H1 (cell line): ENCODE results near the gene FGD5. TPM values are rescaled to one million over a fixed set of nuclear protein-coding genes. Genes with fewer than 3 reads are reported as not detected.

Experiments used
- CTCF ChIA-PET: fragments of 300-600 bp; sonication (Branson Sonifier 250); formaldehyde crosslinking; loops from one replicate; lab custom pipeline; 2021; ENCODE audit not compliant: partially characterized antibody; lab: Charles Lee
- POLR2A ChIA-PET: fragments of 300-600 bp; sonication (Branson Sonifier 250); formaldehyde crosslinking; loops from one replicate; lab custom pipeline; 2021; ENCODE audit warnings: inconsistent platforms; ENCODE audit not compliant: partially characterized antibody; lab: Charles Lee
- DNase-seq, 2 experiments: peaks; one replicate each; pipeline versions ENCODE4 v3.0.0 to v3.0.0-alpha.2; 2010 to 2022; ENCODE audit warnings: low spot score in 2 of 2, low read depth in 1 of 2, mixed read lengths in 1 of 2
- FAIRE-seq: peaks from 2 replicates; lab custom pipeline; 2011; peaks lifted over from hg19 to GRCh38; lab: Jason Lieb, UNC
- H2AFZ ChIP-seq: 2 replicates; pipeline ENCODE4 v1.8.1; 2012; ENCODE audit warnings: low read length, inconsistent platforms
- H2AK5ac ChIP-seq: 2 replicates; pipeline ENCODE4 v1.6.1; 2013; ENCODE audit warnings: low read depth, low read length
- H2BK120ac ChIP-seq: replicated peaks from 2 replicates; pipeline ENCODE3; 2013; ENCODE audit warnings: low read depth, low read length, inconsistent platforms
- H2BK12ac ChIP-seq: 2 replicates; pipeline ENCODE4 v1.6.1; 2013; ENCODE audit warnings: low read depth, low read length
- H2BK15ac ChIP-seq: 2 replicates; pipeline ENCODE4 v1.6.1; 2013; ENCODE audit warnings: low read length
- H2BK20ac ChIP-seq: 2 replicates; pipeline ENCODE4 v1.6.1; 2013; ENCODE audit warnings: low read length
- H2BK5ac ChIP-seq: 2 replicates; pipeline ENCODE4 v1.6.1; 2013; ENCODE audit warnings: low read depth, low read length
- H3K14ac ChIP-seq: 2 replicates; pipeline ENCODE4 v1.6.1; 2013; ENCODE audit warnings: inconsistent platforms; ENCODE audit not compliant: insufficient read length
- H3K18ac ChIP-seq: 2 replicates; pipeline ENCODE4 v1.6.1; 2013; ENCODE audit warnings: low read length; ENCODE audit errors: extremely low read depth
- H3K23ac ChIP-seq: 2 replicates; pipeline ENCODE4 v1.6.1; 2013; ENCODE audit warnings: inconsistent platforms; ENCODE audit not compliant: insufficient read length
- H3K23me2 ChIP-seq: 2 replicates; pipeline ENCODE4 v1.6.1; 2013; ENCODE audit warnings: low read depth, low read length
- H3K27ac ChIP-seq: 2 replicates; pipeline ENCODE4 v1.6.1; 2011; ENCODE audit warnings: low read depth, low read length, inconsistent platforms
- H3K27me3 ChIP-seq, 4 experiments: replicated peaks in 1 of 4; 1 replicate in 1 of 4; 2 replicates in 3 of 4; pipeline versions ENCODE4 v1.6.1 to v1.8.1; 2011 to 2013; ENCODE audit warnings: low read length in 3 of 4, mild to moderate bottlenecking in 3 of 4, inconsistent platforms in 2 of 4, mixed read lengths in 2 of 4, moderate library complexity in 1 of 4; ENCODE audit not compliant: control insufficient read depth in 3 of 4, insufficient read depth in 3 of 4; ENCODE audit errors: extremely low read depth in 1 of 4
- H3K36me3 ChIP-seq, 4 experiments: 2 replicates each; pipeline versions ENCODE4 v1.6.1 to v1.8.1; 2011 to 2013; ENCODE audit warnings: mild to moderate bottlenecking in 4 of 4, low read length in 3 of 4, moderate library complexity in 2 of 4, control low read depth in 1 of 4, inconsistent platforms in 1 of 4; ENCODE audit not compliant: insufficient read depth in 4 of 4, control insufficient read depth in 2 of 4
- H3K4ac ChIP-seq: replicated peaks from 2 replicates; pipeline ENCODE3; 2013; ENCODE audit warnings: low read length, low read depth, mixed read lengths, inconsistent platforms; ENCODE audit not compliant: insufficient read length
- H3K4me1 ChIP-seq, 4 experiments: replicated peaks in 1 of 4; 1 replicate in 1 of 4; 2 replicates in 3 of 4; pipeline versions ENCODE4 v1.6.1 to v1.8.1; 2011 to 2013; ENCODE audit warnings: low read length in 3 of 4, inconsistent platforms in 2 of 4, mixed read lengths in 1 of 4; ENCODE audit not compliant: insufficient read depth in 4 of 4, control insufficient read depth in 3 of 4
- H3K4me2 ChIP-seq, 2 experiments: 2 replicates each; pipeline versions ENCODE4 v1.6.1 to v1.8.1; 2011 to 2013; ENCODE audit warnings: low read depth in 2 of 2, low read length in 2 of 2, control low read depth in 1 of 2, inconsistent platforms in 1 of 2, mild to moderate bottlenecking in 1 of 2; ENCODE audit not compliant: insufficient read depth in 1 of 2
- H3K4me3 ChIP-seq, 4 experiments: fragments of 200-600, 300-600 bp in 1 of 4; sonication (generic), shearing (Covaris generic), sonication (Bioruptor Twin) in 1 of 4; 2 replicates each; pipeline versions ENCODE4 v1.5.1 to v1.8.1; 2011 to 2016; ENCODE audit warnings: low read length in 4 of 4, low read depth in 3 of 4, control low read depth in 2 of 4, inconsistent platforms in 2 of 4, mild to moderate bottlenecking in 2 of 4, mixed read lengths in 1 of 4, moderate library complexity in 1 of 4; ENCODE audit not compliant: insufficient read depth in 2 of 4; ENCODE audit errors: extremely low read depth in 1 of 4
- H3K56ac ChIP-seq: replicated peaks from 2 replicates; pipeline ENCODE3; 2013; ENCODE audit warnings: low read depth, mild to moderate bottlenecking, mixed read lengths, low read length, inconsistent platforms; ENCODE audit not compliant: insufficient read length
- H3K79me1 ChIP-seq: 2 replicates; pipeline ENCODE4 v1.6.1; 2013; ENCODE audit warnings: low read depth, low read length, control low read depth
- H3K79me2 ChIP-seq, 2 experiments: 2 replicates each; pipeline versions ENCODE4 v1.6.1 to v1.8.1; 2012 to 2013; ENCODE audit warnings: low read length in 2 of 2, mild to moderate bottlenecking in 2 of 2, inconsistent platforms in 1 of 2; ENCODE audit not compliant: insufficient read depth in 2 of 2, control insufficient read depth in 1 of 2
- H3K9ac ChIP-seq, 4 experiments: replicated peaks in 1 of 4; 1 replicate in 1 of 4; 2 replicates in 3 of 4; pipeline versions ENCODE4 v1.6.1 to v1.8.1; 2011 to 2013; ENCODE audit warnings: low read depth in 3 of 4, low read length in 3 of 4, control low read depth in 2 of 4, mild to moderate bottlenecking in 2 of 4, moderate library complexity in 2 of 4, inconsistent platforms in 1 of 4; ENCODE audit errors: extremely low read depth in 1 of 4
- H3K9me3 ChIP-seq, 2 experiments: 2 replicates each; pipeline versions ENCODE4 v1.6.1 to v1.8.1; 2012 to 2013; ENCODE audit warnings: mild to moderate bottlenecking in 2 of 2, moderate library complexity in 2 of 2, control low read depth in 1 of 2, inconsistent platforms in 1 of 2, low read depth in 1 of 2, low read length in 1 of 2, mixed read lengths in 1 of 2; ENCODE audit not compliant: insufficient read depth in 2 of 2
- H4K20me1 ChIP-seq, 2 experiments: replicated peaks in 1 of 2; 2 replicates each; pipeline versions ENCODE3 to v1.8.1; 2011 to 2013; ENCODE audit warnings: inconsistent platforms in 2 of 2, low read length in 2 of 2, mild to moderate bottlenecking in 1 of 2; ENCODE audit not compliant: insufficient read depth in 2 of 2, control insufficient read depth in 1 of 2
- H4K5ac ChIP-seq: 2 replicates; pipeline ENCODE4 v1.6.1; 2013; ENCODE audit warnings: low read length, low read depth, mixed read lengths, inconsistent platforms; ENCODE audit not compliant: insufficient read length
- H4K8ac ChIP-seq: 2 replicates; pipeline ENCODE4 v1.8.0; 2013; ENCODE audit warnings: mild to moderate bottlenecking, moderate library complexity, low read length, inconsistent platforms; ENCODE audit not compliant: insufficient read depth; ENCODE audit errors: extremely low read depth
- H4K91ac ChIP-seq: replicated peaks from 2 replicates; pipeline ENCODE3; 2013; ENCODE audit warnings: low read length, mixed read lengths, inconsistent platforms; ENCODE audit not compliant: insufficient read length
- BCL11A ChIP-seq, 2 experiments: IDR thresholded peaks; one replicate each; pipeline ENCODE4 v1.6.1; 2011; ENCODE audit warnings: low read depth in 2 of 2, low read length in 2 of 2, mild to moderate bottlenecking in 2 of 2
- CHD2 ChIP-seq: IDR thresholded peaks from 2 replicates; pipeline ENCODE4 v1.6.1; 2012; ENCODE audit warnings: low read length, improper control_type of control experiment
- GABPA ChIP-seq: IDR thresholded peaks from 2 replicates; pipeline ENCODE4 v1.6.1; 2011; ENCODE audit warnings: mild to moderate bottlenecking, low read length, moderate library complexity, borderline replicate concordance; ENCODE audit not compliant: insufficient read depth
- GTF2F1 ChIP-seq: IDR thresholded peaks from 2 replicates; pipeline ENCODE4 v1.6.1; 2012; ENCODE audit warnings: low read depth, low read length, improper control_type of control experiment, borderline replicate concordance
- JUN ChIP-seq: IDR thresholded peaks from 2 replicates; pipeline ENCODE4 v1.6.1; 2011; ENCODE audit warnings: low read depth, mild to moderate bottlenecking, improper control_type of control experiment, low read length
- JUND ChIP-seq: IDR thresholded peaks from 2 replicates; pipeline ENCODE4 v1.6.1; 2011; ENCODE audit warnings: mild to moderate bottlenecking, improper control_type of control experiment, low read length
- MAFK ChIP-seq: IDR thresholded peaks from 2 replicates; pipeline ENCODE4 v1.6.1; 2012; ENCODE audit warnings: low read depth, mild to moderate bottlenecking, improper control_type of control experiment, low read length
- PHF8 ChIP-seq: fragments of 200-600 bp; sonication (generic); conservative IDR thresholded peaks from 2 replicates; pipeline ENCODE4 v1.7.1; 2012; ENCODE audit warnings: low read depth, mild to moderate bottlenecking, inconsistent platforms, low read length, moderate library complexity
- POLR2AphosphoS5 ChIP-seq: IDR thresholded peaks from 2 replicates; pipeline ENCODE4 v1.6.1; 2011; ENCODE audit warnings: low read depth, low read length
- POU5F1 ChIP-seq: IDR thresholded peaks from 2 replicates; pipeline ENCODE4 v1.6.1; 2011; ENCODE audit warnings: low read depth, mild to moderate bottlenecking, low read length, moderate library complexity
- SP4 ChIP-seq: IDR thresholded peaks from 2 replicates; pipeline ENCODE4 v1.6.1; 2012; ENCODE audit warnings: low read length, inconsistent platforms
- SRF ChIP-seq: IDR thresholded peaks from 2 replicates; pipeline ENCODE4 v1.6.1; 2011; ENCODE audit warnings: mild to moderate bottlenecking, low read depth, low read length, moderate library complexity
- SUZ12 ChIP-seq: fragments of 200-600 bp; sonication (generic); IDR thresholded peaks from 2 replicates; pipeline ENCODE4 v1.6.1; 2012; ENCODE audit warnings: mild to moderate bottlenecking, inconsistent platforms, low read length, moderate library complexity, mixed read lengths
- TAF7 ChIP-seq: optimal IDR thresholded peaks from 2 replicates; pipeline ENCODE3; 2011; ENCODE audit warnings: low read depth, mild to moderate bottlenecking, inconsistent platforms, low read length, moderate library complexity, borderline replicate concordance
- TBP ChIP-seq: IDR thresholded peaks from 2 replicates; pipeline ENCODE4 v1.6.1; 2011; ENCODE audit warnings: low read depth, low read length, improper control_type of control experiment
- WGBS, 2 experiments: shearing (Covaris generic) in 1 of 2; methylation state at CpG; one replicate each; pipeline versions ENCODE4 v1.1.6 to v1.1.7; 2013 to 2015; ENCODE audit warnings: low lambda C conversion rate in 2 of 2, mixed read lengths in 2 of 2, inconsistent platforms in 1 of 2, low coverage in 1 of 2, missing lambda C conversion rate in 1 of 2; ENCODE audit not compliant: insufficient replicate concordance in 2 of 2, insufficient coverage in 1 of 2, insufficient read length in 1 of 2; ENCODE audit errors: extremely low coverage in 1 of 2, missing lambda C conversion rate in 1 of 2; 5-methylcytosine and 5-hydroxymethylcytosine counted together
- polyA plus RNA-seq, 7 experiments: library from polyadenylated mRNA; depleted of rRNA in 3 of 7; stranded (reverse) in 5 of 7; unstranded in 2 of 7; fragments of >200 nt in 5 of 7; fragments of 200-250 nt in 2 of 7; gene quantifications; 1 replicate in 5 of 7; 2 replicates in 1 of 7; 4 replicates in 1 of 7; pipeline versions ENCODE4 v1.2.1 to v1.2.3, GENCODE V29; 2011 to 2013; ENCODE audit warnings: missing spikeins in 2 of 7, mixed read lengths in 2 of 7
- total RNA-seq: library from RNA; stranded (reverse); fragmentation: NEBNext Ultra II Directional; extraction: Animal tissue kit (Norgen Biotek cat#: 25700); gene quantifications from 2 replicates; pipeline ENCODE4 v1.2.1, GENCODE V29; 2021

Gene FGD5
- total and polyA plus RNA-seq, 2 of the 8 experiments (the other 6 are each of a cell fraction or from before 2014, with no cell fraction given) = 4.7 to 14.3 TPM

DNA sequence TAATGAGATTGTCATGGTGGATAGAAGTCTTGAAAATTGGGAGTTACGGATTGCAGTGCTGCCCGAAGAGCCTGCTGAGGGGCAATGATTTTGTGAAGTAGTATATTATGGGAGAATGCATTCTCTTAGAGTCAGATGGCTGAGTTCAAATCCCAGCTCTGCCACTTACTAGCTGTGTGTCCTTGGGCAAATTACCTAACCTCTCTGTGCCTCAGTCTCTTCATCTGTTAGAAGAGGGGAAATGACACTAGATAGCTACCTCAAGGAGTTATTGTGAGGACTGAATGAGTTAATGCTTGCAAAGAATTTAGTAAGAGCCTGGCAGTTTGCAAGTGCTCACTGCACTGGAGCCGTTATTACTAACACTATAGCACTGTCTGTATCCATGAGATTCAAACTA lies 15.4 kb downstream of the FGD5 start:
- CTCF ChIA-PET = interaction anchor here (0.8 to 2.1 kb wide), 13 partner anchors 9 to 148 kb away, joined by 3 to 6 read pairs (median 3); no protein-coding TSS in a partner anchor
- H2BK15ac ChIP-seq = no peak overlapping the region
- 91% methylated on average over 3 of the region's 3 CpGs; no CpG with 5 or more reads in 1 of the 2 experiments for WGBS, 2 experiments
- no peak for TF ChIP-seq JUN
- TF ChIP-seq SP4 = no peak
- no peak for TF ChIP-seq JUND
- TF ChIP-seq MAFK = no peak
- no peak for TF ChIP-seq SUZ12
- TF ChIP-seq GTF2F1 = no peak
- TF ChIP-seq TAF7 = no peak
- TF ChIP-seq BCL11A (IDR thresholded peaks at IDR 0.05; ENCODE audit: low read depth in 2 of 2, low read length in 2 of 2) = no peak
- TF ChIP-seq TBP = no peak
- no peak for TF ChIP-seq CHD2
- TF ChIP-seq POU5F1 = no peak
- TF ChIP-seq SRF = no peak
- TF ChIP-seq POLR2AphosphoS5 = no peak
- TF ChIP-seq GABPA = no peak
- no peak for TF ChIP-seq PHF8

More for the DNA sequence above, 15.4 kb downstream of the FGD5 start:
- Histone ChIP-seq H2AK5ac (no peak overlapping the region), H2BK20ac (no peak overlapping the region), H4K5ac (no peak overlapping the region), H3K9ac (no peak overlapping the region), H3K27me3 (no peaks in the 10 kb centered on the region), H3K14ac (no peak overlapping the region), H3K79me1 (peaks cover 4% of the 10 kb centered on the region; the same call in 1 of the 2 replicates), H4K91ac (no peak overlapping the region), H3K4me2 (no peak overlapping the region), H3K27ac (no peak overlapping the region), H3K79me2 (no peaks in the 10 kb centered on the region), H2AFZ (no peak overlapping the region), H2BK5ac (no peak overlapping the region), H3K56ac (no peak overlapping the region), H3K9me3 (no peaks in the 10 kb centered on the region), H3K23me2 (no peaks in the 10 kb centered on the region), H3K4me1 (peaks cover 1 to 9% (median 6%) of the 10 kb centered on the region in 4 experiments; a peak in 5 of 7 replicates), H3K4ac (no peak overlapping the region), H2BK120ac (no peak overlapping the region), H3K4me3 (no peak overlapping the region), H2BK12ac (no peak overlapping the region), H4K20me1 (peaks cover 2% of the 10 kb centered on the region in 2 experiments), H3K18ac (no peak overlapping the region), H3K36me3 (no peaks in the 10 kb centered on the region), H3K23ac (no peak overlapping the region), H4K8ac (no peak overlapping the region)
- POLR2A ChIA-PET = interaction anchor here (1.8 kb wide), 1 partner anchor 12 kb away, joined by 5 read pairs; no protein-coding TSS in a partner anchor
- no peak for FAIRE-seq
- no peak for DNase-seq
